ENCODE measurements around the gene UBAC2. TPM values are rescaled to one million over a fixed set of nuclear protein-coding genes. Genes with fewer than 3 reads are reported as not detected.

Gene UBAC2
- total RNA-seq, 4 donors from 2014 or later: 56.8 to 88.5 (median 77.7) TPM

DNA sequence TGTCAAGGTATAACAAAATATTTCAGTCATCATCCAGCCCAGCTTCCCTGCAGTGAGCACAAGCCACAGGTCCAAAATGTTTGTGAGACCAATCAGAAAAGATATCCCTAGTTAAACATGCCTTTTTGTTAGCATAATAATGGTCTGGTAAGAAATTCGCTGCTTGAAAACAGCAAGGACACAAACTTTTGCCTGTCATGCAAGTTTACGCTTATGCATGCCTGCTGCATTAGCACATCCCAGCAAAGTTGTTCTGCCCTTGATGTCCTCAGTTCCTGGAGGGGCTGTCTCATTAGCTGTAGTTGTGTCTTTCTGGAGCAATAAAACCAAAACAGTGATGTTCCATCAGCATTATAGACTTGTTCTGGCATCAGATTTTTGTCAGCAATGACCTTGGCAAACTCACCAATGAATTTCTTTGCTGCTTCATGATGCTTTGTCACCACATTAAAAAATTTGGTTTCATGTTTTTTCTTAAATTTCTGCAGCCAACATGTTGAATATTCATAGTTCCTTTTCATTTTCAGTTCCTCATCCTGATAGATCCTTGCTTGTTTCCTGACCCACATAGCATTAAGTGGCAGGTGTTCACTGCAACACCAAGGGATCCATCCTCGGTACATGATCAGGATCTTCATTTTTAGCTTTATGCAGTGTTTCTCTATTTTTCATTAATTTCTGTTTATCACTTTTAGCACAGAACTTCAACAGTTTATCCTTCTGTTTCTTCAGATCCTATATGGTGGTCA is 178.5 kb downstream of the UBAC2 start:
- no peak for DNase-seq
- WGBS, 2 donors: 92 to 95% methylated on average over 3 of the region's 3 CpGs
- Histone ChIP-seq H3K36me3 (peaks cover 0 to 5% of the 10 kb centered on the region in 2 donors), H3K4me1 (peaks cover 0 to 17% of the 10 kb centered on the region in 2 donors), H3K27me3 (no peaks in the 10 kb centered on the region), H3K27ac (no peak overlapping the region), H3K4me3 (replicated peaks in 1 of 3) (no peak overlapping the region), H3K9me3 (no peaks in the 10 kb centered on the region)
- intact Hi-C loops (cut with DNase I): no loop called here
- TF ChIP-seq POLR2A (IDR thresholded peaks at IDR 0.05): no peak
- TF ChIP-seq, protein P1, sequence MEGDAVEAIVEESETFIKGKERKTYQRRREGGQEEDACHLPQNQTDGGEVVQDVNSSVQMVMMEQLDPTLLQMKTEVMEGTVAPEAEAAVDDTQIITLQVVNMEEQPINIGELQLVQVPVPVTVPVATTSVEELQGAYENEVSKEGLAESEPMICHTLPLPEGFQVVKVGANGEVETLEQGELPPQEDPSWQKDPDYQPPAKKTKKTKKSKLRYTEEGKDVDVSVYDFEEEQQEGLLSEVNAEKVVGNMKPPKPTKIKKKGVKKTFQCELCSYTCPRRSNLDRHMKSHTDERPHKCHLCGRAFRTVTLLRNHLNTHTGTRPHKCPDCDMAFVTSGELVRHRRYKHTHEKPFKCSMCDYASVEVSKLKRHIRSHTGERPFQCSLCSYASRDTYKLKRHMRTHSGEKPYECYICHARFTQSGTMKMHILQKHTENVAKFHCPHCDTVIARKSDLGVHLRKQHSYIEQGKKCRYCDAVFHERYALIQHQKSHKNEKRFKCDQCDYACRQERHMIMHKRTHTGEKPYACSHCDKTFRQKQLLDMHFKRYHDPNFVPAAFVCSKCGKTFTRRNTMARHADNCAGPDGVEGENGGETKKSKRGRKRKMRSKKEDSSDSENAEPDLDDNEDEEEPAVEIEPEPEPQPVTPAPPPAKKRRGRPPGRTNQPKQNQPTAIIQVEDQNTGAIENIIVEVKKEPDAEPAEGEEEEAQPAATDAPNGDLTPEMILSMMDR (IDR thresholded peaks at IDR 0.05): no peak

- intact Hi-C loops (cut with DNase I): loop anchor here (5.0 kb wide), 1 partner anchor 113 kb away; no protein-coding TSS in a partner anchor
Observed at GRCh38 chr13:99379856-99380801, 179.5 kb downstream of the UBAC2 start.

GRCh38 chr13:99380921-99381645 is 180.4 kb downstream of the UBAC2 start:
- TF ChIP-seq POLR2A (IDR thresholded peaks at IDR 0.05): no peak
- TF ChIP-seq, protein P1 (IDR thresholded peaks at IDR 0.05): no peak
- intact Hi-C loops (cut with DNase I): loop anchor here (5.0 kb wide), 1 partner anchor 114 kb away; no protein-coding TSS in a partner anchor
- peaks cover 0 to 13% of the 10 kb centered on the region in 2 donors for H3K4me1 ChIP-seq
- no peak overlapping the region for H3K27ac ChIP-seq
- H3K9me3 ChIP-seq: no peaks in the 10 kb centered on the region
- peaks cover 0 to 8% of the 10 kb centered on the region in 2 donors for H3K36me3 ChIP-seq
- no peaks in the 10 kb centered on the region for H3K27me3 ChIP-seq
- H3K4me3 ChIP-seq (replicated peaks in 1 of 3): no peak overlapping the region
- WGBS, 2 donors: 86 to 92% methylated on average over 15 of the region's 15 CpGs
- no peak for DNase-seq

More at GRCh38 chr13:99379856-99380801, 179.5 kb downstream of the UBAC2 start:
- Histone ChIP-seq H3K4me1 (peaks cover 0 to 17% of the 10 kb centered on the region in 2 donors), H3K36me3 (peaks cover 0 to 5% of the 10 kb centered on the region in 2 donors), H3K27me3 (no peaks in the 10 kb centered on the region), H3K4me3 (replicated peaks in 1 of 3) (no peak overlapping the region), H3K9me3 (no peaks in the 10 kb centered on the region), H3K27ac (no peak overlapping the region)
- WGBS, 2 donors: 95% methylated on average over 16 of the region's 16 CpGs
- no peak for TF ChIP-seq POLR2A (IDR thresholded peaks at IDR 0.05)
- TF ChIP-seq, protein P1 (IDR thresholded peaks at IDR 0.05): no peak
- DNase-seq: no peak

DNA sequence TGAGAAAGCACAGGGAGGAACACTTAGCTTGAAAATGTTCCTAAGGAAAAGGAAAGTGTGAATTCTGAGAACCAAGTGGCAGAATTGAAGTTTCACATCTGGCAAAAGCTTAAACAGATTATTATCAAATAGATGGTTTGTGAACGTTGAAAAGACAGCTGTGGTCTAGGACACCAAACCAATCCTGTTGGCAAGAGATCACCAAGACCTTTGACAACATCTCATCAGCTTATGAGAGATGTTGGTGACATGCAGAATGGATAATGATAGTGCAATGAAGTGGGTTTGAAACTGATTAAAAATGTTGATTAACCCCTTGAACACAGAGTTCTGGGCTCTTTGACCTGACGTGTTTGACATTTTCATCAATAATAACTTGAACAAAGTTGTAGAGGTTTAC is 181.1 kb downstream of the UBAC2 start:
- H3K9me3 ChIP-seq: no peaks in the 10 kb centered on the region
- peaks cover 4 to 8% of the 10 kb centered on the region in 2 donors for H3K36me3 ChIP-seq
- intact Hi-C loops (cut with DNase I): loop anchor here (5.0 kb wide), 1 partner anchor 114 kb away; no protein-coding TSS in a partner anchor
- no peak for TF ChIP-seq POLR2A (IDR thresholded peaks at IDR 0.05)
- TF ChIP-seq, protein P1 (IDR thresholded peaks at IDR 0.05): no peak
- 96 to 98% methylated on average over 2 of the region's 2 CpGs for WGBS, 2 donors
- no peak overlapping the region for H3K4me3 ChIP-seq (replicated peaks in 1 of 3)
- H3K4me1 ChIP-seq: peaks cover 0 to 8% of the 10 kb centered on the region in 2 donors
- DNase-seq: no peak
- no peak overlapping the region for H3K27ac ChIP-seq
- no peaks in the 10 kb centered on the region for H3K27me3 ChIP-seq
